Measurements from ENCODE around the gene EMP2.

- TF ChIP-seq CTCF (IDR thresholded peaks at IDR 0.05; ENCODE audit: low read depth, low read length, poor library complexity, severe bottlenecking) (no peak), EZH2phosphoT487 (IDR thresholded peaks at IDR 0.05; ENCODE audit: borderline replicate concordance, low read length) (no peak)
Measured at GRCh38 chr16:10606607-10607006, 26.2 kb upstream of the EMP2 start.
